MCF 10A (cell line): ENCODE data around the gene RND2. TPM values are rescaled to one million over a fixed set of nuclear protein-coding genes. Genes with fewer than 3 reads are reported as not detected.
"Not testable (repeated sequence)": the region's sequence is repeated elsewhere in the genome, so short reads cannot be mapped to it uniquely, and the experiment has no call there.

Experiments
- BruUV-seq: library from RNA; stranded (reverse); fragments of 400-500 nt; replicated peaks from 2 replicates; lab custom pipeline; 2021; lab: Mats Ljungman, UMichigan
- CTCF ChIA-PET: fragments of 300-600 bp; sonication (Branson Sonifier 250); formaldehyde crosslinking; extraction: SDS; loops from one replicate; lab custom pipeline; 2021; ENCODE audit warnings: antibody characterized with exemption, inconsistent platforms; lab: Yijun Ruan, JAX
- POLR2A ChIA-PET: fragments of 300-600, 350-650 bp; sonication (Branson Sonifier 250); formaldehyde crosslinking; extraction: SDS; loops from one replicate; lab custom pipeline; 2020; ENCODE audit warnings: antibody characterized with exemption, inconsistent platforms; lab: Yijun Ruan, JAX
- DNase-seq: peaks from one replicate; pipeline ENCODE4 v3.0.0-alpha.2; 2018; ENCODE audit not compliant: unreplicated experiment
- H3K27ac Mint-ChIP-seq: one replicate; pipeline ENCODE4 v1.8.0; 2022; ENCODE audit warnings: mild to moderate bottlenecking, low read depth, mixed read lengths; ENCODE audit not compliant: unreplicated experiment
- H3K27me3 Mint-ChIP-seq: one replicate; pipeline ENCODE4 v1.8.0; 2022; ENCODE audit warnings: mixed read lengths; ENCODE audit not compliant: insufficient read depth, unreplicated experiment
- H3K36me3 Mint-ChIP-seq: one replicate; pipeline ENCODE4 v1.8.0; 2022; ENCODE audit warnings: mild to moderate bottlenecking, moderate library complexity, mixed read lengths; ENCODE audit not compliant: insufficient read depth, unreplicated experiment
- H3K4me1 Mint-ChIP-seq: one replicate; pipeline ENCODE4 v1.8.0; 2022; ENCODE audit warnings: mixed read lengths; ENCODE audit not compliant: insufficient read depth, unreplicated experiment
- H3K4me3 Mint-ChIP-seq: one replicate; pipeline ENCODE4 v1.8.0; 2022; ENCODE audit warnings: mild to moderate bottlenecking, moderate library complexity, mixed read lengths; ENCODE audit not compliant: unreplicated experiment
- H3K9me3 Mint-ChIP-seq: one replicate; pipeline ENCODE4 v1.8.0; 2022; ENCODE audit warnings: mixed read lengths; ENCODE audit not compliant: unreplicated experiment
- CTCF ChIP-seq: fragments of 200-600 bp; IDR thresholded peaks from one replicate; pipeline ENCODE4 v1.8.0; 2022; ENCODE audit warnings: antibody characterized with exemption, mild to moderate bottlenecking; ENCODE audit not compliant: unreplicated experiment
- intact Hi-C: fragments of 100-400 bp; cut with micrococcal nuclease; formaldehyde crosslinking; loops from 2 replicates; pipeline ENCODE4 v1.14.1; 2022
- total RNA-seq: library from RNA; stranded (reverse); gene quantifications from 2 replicates; pipeline ENCODE4 v1.2.3, GENCODE V29; 2022

Gene RND2
- total RNA-seq, 1 experiment from 2014 or later = 0.16 TPM

- BruUV-seq = no TSS peak
- ChIA-PET POLR2A (interaction anchor here (0.6 to 3.6 kb wide), 16 partner anchors 7 to 1080 kb away, joined by 3 to 58 read pairs (median 22); partner anchors contain the start of genes AARSD1, ACLY, BECN1 and BRCA1), CTCF (interaction anchor here (0.7 to 1.9 kb wide), 2 partner anchors 175 to 485 kb away, joined by 3 to 7 read pairs; partner anchors contain the start of genes BECN1 and DHX8)
- no peak for TF ChIP-seq CTCF
- intact Hi-C loops = no loop called here
- Mint-ChIP-seq H3K27ac (peak overlapping the region; percentile 96), H3K36me3 (peaks cover 68% of the 10 kb centered on the region), H3K9me3 (no peaks in the 10 kb centered on the region), H3K4me1 (peaks cover 23% of the 10 kb centered on the region), H3K27me3 (no peaks in the 10 kb centered on the region), H3K4me3 (peak overlapping the region; percentile 95)
- DNase-seq = no peak
Measured at GRCh38 chr17:42999003-42999525, 26.0 kb upstream of the RND2 start.

GRCh38 chr17:43000894-43001293 lies 24.1 kb upstream of the RND2 start:
- BruUV-seq = not testable (repeated sequence)
- POLR2A ChIA-PET = interaction anchor here (0.6 to 2.2 kb wide), 8 partner anchors 10 to 418 kb away, joined by 3 to 20 read pairs (median 4); partner anchors contain the start of genes RUNDC1 and VAT1
- H3K4me1 Mint-ChIP-seq = peaks cover 23% of the 10 kb centered on the region

GRCh38 chr17:43003542-43004172 lies 21.4 kb upstream of the RND2 start:
- Mint-ChIP-seq H3K4me3 (no peak overlapping the region), H3K36me3 (peaks cover 67% of the 10 kb centered on the region), H3K9me3 (no peaks in the 10 kb centered on the region), H3K27me3 (no peaks in the 10 kb centered on the region), H3K27ac (peak overlapping the region; percentile 35), H3K4me1 (peaks cover 18% of the 10 kb centered on the region)
- peak; percentile 82 for DNase-seq
- ChIA-PET POLR2A (interaction anchor here (0.6 to 1.4 kb wide), 2 partner anchors 78 to 168 kb away, joined by 3 read pairs; no protein-coding TSS in a partner anchor), CTCF (no interaction called here)
- no TSS peak for BruUV-seq
- intact Hi-C loops = no loop called here
- TF ChIP-seq CTCF = no peak

More at GRCh38 chr17:43000894-43001293, 24.1 kb upstream of the RND2 start:
- peaks cover 73% of the 10 kb centered on the region for H3K36me3 Mint-ChIP-seq
- H3K9me3 Mint-ChIP-seq, H3K27me3 Mint-ChIP-seq, H3K27ac Mint-ChIP-seq, intact Hi-C loops: not testable (repeated sequence)
- DNase-seq = peak; percentile 9
- peak overlapping the region; percentile 65 for H3K4me3 Mint-ChIP-seq
- CTCF ChIA-PET = interaction anchor here (1.0 to 1.4 kb wide), 2 partner anchors 32 to 158 kb away, joined by 4 to 6 read pairs; no protein-coding TSS in a partner anchor

GRCh38 chr17:43006639-43007551 lies 18.1 kb upstream of the RND2 start, which contains the start of gene IFI35:
TSS of gene IFI35 (plus strand) at chr17:43006784. CDS start at chr17:43006948, 164 bp downstream.
- CTCF ChIA-PET = interaction anchor here (1.0 kb wide), 1 partner anchor 12 kb away, joined by 3 read pairs; no protein-coding TSS in a partner anchor
- intact Hi-C loops = loop anchor here (5.0 kb wide), 1 partner anchor 165 kb away; the partner anchor contains the start of gene NBR1

More at GRCh38 chr17:43006639-43007551, 18.1 kb upstream of the RND2 start, which contains the start of gene IFI35:
- no TSS peak for BruUV-seq
- Mint-ChIP-seq H3K9me3 (no peaks in the 10 kb centered on the region), H3K4me3 (peak within 1 kb of the TSS; percentile 96), H3K4me1 (peaks cover 11% of the 10 kb centered on the region), H3K27me3 (no peaks in the 10 kb centered on the region), H3K27ac (peak within 1 kb of the TSS; percentile 98), H3K36me3 (peaks cover 34% of the 10 kb centered on the region)
- DNase-seq = peak; percentile 86
- POLR2A ChIA-PET = interaction anchor here (0.6 to 3.4 kb wide), 12 partner anchors 9 to 412 kb away, joined by 3 to 37 read pairs (median 4); partner anchors contain the start of genes BECN1, NBR1, RND2 and RPL27
- no peak for TF ChIP-seq CTCF
